Mesodermal cell (in vitro differentiated cells): ENCODE results near the gene TANGO2.

Source experiments
- H3K27ac ChIP-seq: 2 replicates; pipeline ENCODE4 v1.7.0; 2013; ENCODE audit warnings: mild to moderate bottlenecking, low read depth, low read length, moderate library complexity; ENCODE audit not compliant: severe bottlenecking
- H3K36me3 ChIP-seq: 2 replicates; pipeline ENCODE4 v1.7.1; 2013; ENCODE audit warnings: mild to moderate bottlenecking, low read length, moderate library complexity; ENCODE audit not compliant: control insufficient read depth, insufficient read depth
- H3K4me1 ChIP-seq: one replicate; pipeline ENCODE4 v1.7.1; 2013; ENCODE audit warnings: mild to moderate bottlenecking, low read length; ENCODE audit not compliant: insufficient read depth, control insufficient read depth, poor library complexity, severe bottlenecking
- H3K4me3 ChIP-seq: 2 replicates; pipeline ENCODE4 v1.7.0; 2013; ENCODE audit warnings: low read length, control low read depth, mild to moderate bottlenecking; ENCODE audit not compliant: insufficient read depth, poor library complexity, severe bottlenecking; ENCODE audit errors: extremely low read depth
- H3K9me3 ChIP-seq: 2 replicates; pipeline ENCODE4 v1.7.1; 2013; ENCODE audit warnings: mild to moderate bottlenecking, low read length, moderate library complexity; ENCODE audit not compliant: control insufficient read depth
- WGBS, 2 experiments: methylation state at CpG; one replicate each; pipeline ENCODE4 v1.1.5; 2013; ENCODE audit warnings: missing lambda C conversion rate in 2 of 2; ENCODE audit not compliant: insufficient coverage in 2 of 2; 5-methylcytosine and 5-hydroxymethylcytosine counted together

Gene TANGO2

DNA sequence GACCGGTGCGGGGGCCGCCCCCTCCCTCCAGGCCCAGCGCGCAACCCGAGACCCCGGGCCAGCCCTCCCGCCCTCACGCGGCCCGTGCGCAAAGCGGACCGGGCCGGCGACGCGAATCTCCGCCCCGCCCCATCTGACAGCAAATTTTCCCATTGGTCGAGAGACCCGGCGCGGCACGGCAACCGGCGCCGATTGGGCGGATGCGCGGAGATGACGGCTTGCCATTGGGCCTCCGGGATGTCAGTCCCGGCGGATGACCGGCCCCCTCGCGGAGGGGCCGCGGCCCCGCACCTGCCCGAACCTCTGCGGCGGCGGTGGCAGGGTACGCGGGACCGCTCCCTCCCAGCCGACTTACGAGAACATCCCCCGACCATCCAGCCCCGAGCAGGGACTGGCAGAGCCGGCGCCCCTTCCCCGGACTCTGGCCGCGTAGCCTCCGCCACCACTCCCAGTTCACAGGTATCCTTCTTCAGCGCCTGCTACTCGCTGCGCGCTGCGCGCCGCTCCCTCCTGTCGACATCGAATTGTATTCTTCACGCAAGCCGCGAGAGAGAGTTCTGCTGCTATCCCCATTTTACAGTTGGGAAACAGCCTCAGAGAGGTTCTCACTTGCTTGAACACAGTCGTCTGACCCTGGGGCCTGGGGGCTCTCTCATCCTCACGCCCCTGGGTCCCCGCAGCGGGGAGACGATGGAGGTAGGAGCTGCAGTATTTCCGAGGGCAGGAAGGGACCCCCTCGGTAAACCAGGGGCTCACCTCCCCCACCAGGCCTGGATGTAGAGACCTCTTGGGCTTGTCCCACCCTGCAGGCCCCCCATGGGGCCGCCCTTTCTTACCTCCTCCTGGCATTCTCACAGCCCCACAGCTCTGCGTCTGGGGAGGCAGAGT lies 3.9 kb upstream of the TANGO2 start, which contains the start of gene ARVCF:
TSS of gene ARVCF (minus strand) at position 90 of the 888 bp plus-strand sequence. CDS start 26,029 bp downstream, outside the sequence.
- no peak within 1 kb of the TSS for H3K27ac ChIP-seq

GRCh38 chr22:20017622-20017958 lies 3.3 kb upstream of the TANGO2 start:
- H3K27ac ChIP-seq = no peak overlapping the region
- H3K9me3 ChIP-seq = no peaks in the 10 kb centered on the region
- 61 to 71% methylated on average over 8 of the region's 9 CpGs for WGBS, 2 experiments
- no peak overlapping the region for H3K4me3 ChIP-seq
- H3K4me1 ChIP-seq = peaks cover 2% of the 10 kb centered on the region
- H3K36me3 ChIP-seq = no peaks in the 10 kb centered on the region

More for the DNA sequence above, 3.9 kb upstream of the TANGO2 start, which contains the start of gene ARVCF:
- H3K36me3 ChIP-seq = no peaks in the 10 kb centered on the region
- peak within 1 kb of the TSS; percentile 53 for H3K4me3 ChIP-seq
- H3K4me1 ChIP-seq = peaks cover 2% of the 10 kb centered on the region
- no peaks in the 10 kb centered on the region for H3K9me3 ChIP-seq
- 0 to 1% methylated on average over 46 to 68 of the region's 79 CpGs for WGBS, 2 experiments

DNA sequence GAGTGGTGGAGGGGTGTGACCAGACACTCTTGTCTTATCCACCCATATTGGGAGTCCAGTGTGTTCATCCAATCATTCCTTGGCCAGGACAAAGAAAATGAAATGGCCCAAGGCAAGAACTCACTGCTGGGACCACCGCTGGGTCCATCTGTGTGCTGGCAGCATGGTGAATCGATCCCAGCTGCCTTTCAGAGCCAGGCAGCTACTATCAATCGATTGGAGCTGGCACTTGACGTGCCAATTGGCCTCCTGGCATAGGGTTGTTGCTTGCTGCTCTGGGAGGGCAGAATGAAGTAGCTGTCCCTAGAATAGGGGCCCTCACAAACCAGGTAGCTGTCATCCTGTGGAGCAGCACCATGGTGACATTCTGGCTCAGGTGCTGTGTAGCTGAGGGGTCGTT lies 2.9 kb upstream of the TANGO2 start:
- 83 to 85% methylated on average over 4 to 5 of the region's 5 CpGs for WGBS, 2 experiments
- H3K4me3 ChIP-seq = no peak overlapping the region
- H3K27ac ChIP-seq = no peak overlapping the region
- H3K9me3 ChIP-seq = no peaks in the 10 kb centered on the region
- peaks cover 2% of the 10 kb centered on the region for H3K4me1 ChIP-seq
- no peaks in the 10 kb centered on the region for H3K36me3 ChIP-seq

DNA sequence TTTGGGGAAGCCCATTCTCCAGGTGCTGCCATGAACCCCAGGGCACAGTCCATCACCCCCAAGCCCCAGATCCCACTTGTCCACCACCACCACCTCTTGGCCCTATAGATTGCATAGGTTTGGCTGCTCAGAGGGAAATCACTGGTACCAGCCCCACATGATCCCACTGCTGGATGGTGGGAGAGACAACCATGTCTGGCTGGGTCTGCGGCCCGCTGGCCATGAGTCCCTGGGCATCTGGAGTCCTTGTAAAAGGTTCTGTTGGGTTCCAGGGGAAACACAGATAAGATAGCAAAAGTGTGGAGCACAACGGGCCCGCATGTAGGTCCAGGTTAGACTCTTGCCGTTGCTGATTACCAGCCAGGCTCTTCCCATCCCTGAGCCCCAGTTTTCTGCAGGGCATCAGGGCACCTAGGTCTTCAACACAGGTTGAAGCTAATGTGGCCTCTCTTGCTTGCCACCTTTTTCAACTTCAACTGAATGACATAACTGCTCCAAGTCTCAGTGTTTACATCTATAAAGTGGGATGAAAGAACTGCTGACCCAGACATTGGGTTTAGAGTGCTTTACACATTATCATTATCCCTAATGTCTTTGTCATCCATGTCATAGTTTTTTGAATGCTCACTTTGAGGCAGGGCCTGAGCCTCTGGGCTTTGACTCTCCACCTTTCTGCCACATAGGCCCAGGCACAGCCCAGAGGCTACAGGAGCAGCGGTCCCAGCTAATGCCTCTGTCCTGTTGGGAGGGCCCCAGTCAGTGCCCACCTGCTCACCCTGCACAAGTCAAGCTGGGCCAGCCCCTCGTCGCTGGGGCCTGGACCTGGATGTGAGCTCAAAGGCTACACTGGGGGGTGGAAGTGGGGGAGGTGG lies 1.0 kb upstream of the TANGO2 start:
- Histone ChIP-seq H3K9me3 (no peaks in the 10 kb centered on the region), H3K36me3 (no peaks in the 10 kb centered on the region), H3K4me3 (no peak overlapping the region), H3K4me1 (peaks cover 2% of the 10 kb centered on the region), H3K27ac (no peak overlapping the region)
- 88 to 91% methylated on average over 6 to 8 of the region's 8 CpGs for WGBS, 2 experiments

DNA sequence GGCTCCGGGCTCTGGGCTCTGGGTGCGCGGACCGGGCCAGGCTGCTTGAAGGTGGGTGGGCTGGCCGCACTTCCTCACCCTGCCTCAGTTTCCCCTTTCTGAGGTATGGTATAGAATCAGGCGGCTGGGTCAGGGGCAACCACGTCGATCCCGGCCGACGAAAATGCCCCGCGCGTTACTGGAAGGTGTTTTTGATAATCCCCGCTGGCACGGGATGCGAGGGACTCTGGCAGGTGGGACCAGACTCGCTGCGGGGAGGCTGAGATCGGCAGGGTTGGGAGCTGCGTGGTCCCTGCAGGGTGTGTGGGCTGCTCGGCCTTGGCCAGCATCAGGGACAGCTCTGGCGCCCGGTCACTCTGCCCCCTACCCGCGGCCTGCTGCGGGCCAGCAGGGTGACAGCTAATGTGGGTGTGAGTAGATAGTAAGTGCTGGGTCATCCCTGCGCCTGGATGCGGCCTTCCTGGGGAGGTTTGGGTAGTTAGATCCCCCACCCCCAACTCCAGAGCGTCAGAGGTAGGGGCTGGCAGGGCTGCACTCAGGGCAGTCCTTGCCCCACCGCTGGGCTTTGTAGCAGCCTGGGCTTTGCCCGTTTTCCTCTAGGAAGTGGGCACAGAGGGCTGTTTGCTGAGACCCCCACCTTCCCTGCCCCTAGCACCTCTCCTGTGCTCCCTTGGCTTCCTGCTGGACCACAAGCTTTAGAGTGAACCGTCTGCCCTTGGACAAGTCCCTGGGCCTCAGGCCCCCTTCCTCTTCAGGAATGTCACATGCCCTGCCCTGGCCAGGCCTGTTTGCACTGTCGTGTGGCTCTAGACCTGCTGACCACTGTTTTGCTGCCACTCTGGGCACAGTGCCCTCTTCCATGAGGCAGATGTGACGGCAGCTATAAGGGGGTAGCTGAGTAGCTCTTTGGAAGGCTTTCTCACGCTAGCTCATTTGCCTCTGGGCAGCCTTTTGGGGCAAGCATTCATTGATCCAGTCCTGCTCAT lies 579 bp downstream of the TANGO2 start:
- H3K4me1 ChIP-seq = peaks cover 2% of the 10 kb centered on the region
- H3K4me3 ChIP-seq = peak overlapping the region; percentile 88
- WGBS, 2 experiments = 11 to 14% methylated on average over 26 to 28 of the region's 36 CpGs
- H3K9me3 ChIP-seq = no peaks in the 10 kb centered on the region
- no peak overlapping the region for H3K27ac ChIP-seq
- no peaks in the 10 kb centered on the region for H3K36me3 ChIP-seq

DNA sequence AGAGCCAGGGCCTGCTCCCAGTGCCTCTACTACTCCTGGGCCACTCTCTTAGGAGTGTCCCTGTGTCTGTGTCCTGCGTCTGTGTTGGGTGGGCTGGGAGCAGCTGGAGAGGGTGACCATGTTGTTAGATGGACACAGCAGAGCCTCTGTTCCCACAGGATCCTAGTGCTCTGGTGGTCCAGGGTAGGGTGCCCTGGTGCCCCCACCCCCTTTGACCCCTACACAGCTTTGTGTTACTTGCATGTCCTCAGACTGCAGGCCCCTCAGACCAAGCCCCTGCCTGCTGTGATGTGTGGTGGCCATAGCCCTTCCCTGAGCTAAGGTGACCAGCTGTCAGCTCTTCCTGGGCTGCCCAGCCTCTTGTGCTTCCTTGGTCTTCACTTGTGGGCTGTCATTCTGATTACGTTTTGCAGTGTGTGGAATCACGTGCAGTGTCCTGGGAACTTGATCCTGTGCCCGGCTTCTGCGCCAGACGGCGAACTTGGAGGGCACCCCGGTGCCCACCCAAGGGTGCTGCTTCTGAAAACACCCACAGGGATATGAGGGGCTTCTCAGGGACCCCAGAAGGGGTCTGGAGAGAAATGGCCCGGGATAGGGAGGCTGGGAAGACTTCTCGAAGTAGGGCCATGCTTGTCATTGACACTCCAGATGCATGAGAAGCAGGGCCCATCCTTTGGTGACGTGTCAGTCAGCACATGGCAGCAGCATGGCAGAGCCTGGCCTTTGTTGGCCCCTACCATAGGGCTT lies 1.5 kb downstream of the TANGO2 start:
- 93% methylated on average over 10 of the region's 11 CpGs for WGBS, 2 experiments
- H3K4me3 ChIP-seq = no peak overlapping the region
- no peaks in the 10 kb centered on the region for H3K4me1 ChIP-seq
- no peaks in the 10 kb centered on the region for H3K36me3 ChIP-seq
- H3K9me3 ChIP-seq = no peaks in the 10 kb centered on the region
- H3K27ac ChIP-seq = no peak overlapping the region

DNA sequence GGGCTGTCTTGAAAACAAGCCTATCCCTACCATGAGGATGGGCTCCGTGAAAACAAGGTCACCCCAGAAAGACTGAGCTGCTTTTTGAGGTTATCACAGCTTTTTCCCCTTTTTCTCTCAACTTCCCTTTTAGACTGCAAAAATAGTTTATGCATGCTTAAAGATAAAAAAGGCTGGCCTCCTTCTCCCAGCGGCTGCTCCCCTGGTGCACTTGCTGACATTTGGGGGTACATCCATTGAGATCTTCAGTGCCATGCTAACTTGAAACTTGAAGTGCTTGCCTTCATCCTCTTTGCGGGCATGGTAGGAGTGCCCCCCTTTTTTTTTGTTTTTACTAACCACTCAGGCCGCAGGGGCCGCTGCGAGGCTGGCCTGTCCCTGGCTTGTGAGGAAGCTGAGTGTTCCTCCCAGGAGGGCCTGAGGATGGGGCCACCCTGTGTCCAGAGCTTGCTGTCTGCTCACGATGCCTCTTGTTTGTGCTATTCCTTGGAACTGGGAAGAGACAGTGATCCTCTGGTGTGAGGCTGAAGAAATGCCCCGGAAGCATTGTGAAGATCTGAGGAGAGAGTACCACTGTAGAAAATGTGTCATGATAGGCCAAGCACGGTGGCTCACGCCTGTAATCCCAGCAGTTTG lies 2.2 kb downstream of the TANGO2 start:
- H3K4me3 ChIP-seq = no peak overlapping the region
- no peaks in the 10 kb centered on the region for H3K9me3 ChIP-seq
- H3K4me1 ChIP-seq = no peaks in the 10 kb centered on the region
- no peaks in the 10 kb centered on the region for H3K36me3 ChIP-seq
- WGBS, 2 experiments = 84 to 98% methylated on average over 6 to 10 of the region's 10 CpGs
- no peak overlapping the region for H3K27ac ChIP-seq

GRCh38 chr22:20024225-20024624 lies 3.3 kb downstream of the TANGO2 start:
- Histone ChIP-seq H3K9me3 (no peaks in the 10 kb centered on the region), H3K4me3 (no peak overlapping the region), H3K27ac (no peak overlapping the region), H3K36me3 (no peaks in the 10 kb centered on the region), H3K4me1 (no peaks in the 10 kb centered on the region)
- WGBS, 2 experiments = 76 to 80% methylated on average over 13 of the region's 13 CpGs

DNA sequence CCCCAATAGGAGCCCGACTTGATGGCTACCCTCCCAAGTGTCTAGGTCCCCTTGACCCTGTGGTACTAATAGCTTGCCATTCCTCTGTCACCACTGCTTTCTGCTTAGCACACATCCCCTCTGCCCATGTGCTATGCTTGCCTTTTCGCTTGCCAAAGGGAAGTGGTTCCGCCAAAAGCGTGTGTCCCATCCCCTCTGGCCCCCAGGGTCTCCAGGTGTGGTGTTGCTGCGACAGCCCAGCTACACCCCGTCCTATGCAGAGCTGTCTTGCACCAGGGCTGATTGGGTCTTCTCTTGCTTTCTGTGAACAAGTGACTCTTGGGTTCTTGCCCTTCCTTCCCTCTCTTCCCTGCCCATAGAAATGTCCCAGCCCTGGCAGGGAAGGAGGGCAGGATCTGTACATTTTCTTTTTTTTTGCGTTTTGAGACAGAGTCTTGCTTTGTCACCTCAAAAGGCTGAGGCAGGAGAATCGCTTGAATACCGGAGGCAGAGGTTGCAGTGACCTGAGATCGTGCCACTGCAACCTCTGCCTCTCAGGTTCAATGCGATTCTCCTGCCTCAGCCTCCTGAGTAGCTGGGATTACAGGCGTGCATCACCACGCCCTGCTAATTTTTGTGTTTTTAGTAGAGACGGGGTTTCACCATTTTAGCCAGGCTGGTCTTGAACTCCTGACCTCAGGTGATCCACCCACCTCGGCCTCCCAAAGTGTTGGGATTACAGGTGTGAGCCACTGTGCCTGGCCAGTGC lies 3.9 kb downstream of the TANGO2 start:
- Histone ChIP-seq H3K36me3 (no peaks in the 10 kb centered on the region), H3K27ac (no peak overlapping the region), H3K4me3 (no peak overlapping the region), H3K9me3 (no peaks in the 10 kb centered on the region), H3K4me1 (no peaks in the 10 kb centered on the region)
- WGBS, 2 experiments = 96% methylated on average over 15 of the region's 15 CpGs
